HCT116 (cell line): ENCODE data around the gene RANBP17. TPM values are rescaled to one million over a fixed set of nuclear protein-coding genes. Genes with fewer than 3 reads are reported as not detected.

ENCODE experiments used
- ATAC-seq: fragments of 200-7000 bp; cut with Tn5 transposase; 2 replicates; pipeline ENCODE4 v1.9.1; 2020; ENCODE audit warnings: mild to moderate bottlenecking, moderate library complexity
- BruUV-seq: library from RNA; stranded (reverse); fragments of 400-500 nt; replicated peaks from 2 replicates; lab custom pipeline; 2021; lab: Mats Ljungman, UMichigan
- CTCF ChIA-PET: fragments of 300-600 bp; sonication (Branson Sonifier 250); formaldehyde crosslinking; loops from one replicate; lab custom pipeline; 2021; ENCODE audit warnings: antibody characterized with exemption; lab: Charles Lee
- POLR2A ChIA-PET: fragments of 300-600, 350-600 bp; sonication (Branson Sonifier 250); formaldehyde crosslinking; loops from one replicate; lab custom pipeline; 2021; ENCODE audit warnings: antibody characterized with exemption; lab: Charles Lee
- RAD21 ChIA-PET, 2 experiments: fragments of 300-600 bp; sonication (Branson Sonifier 250); formaldehyde crosslinking; loops; one replicate each; lab custom pipeline; 2023; ENCODE audit warnings: low total read pairs in 2 of 2; ENCODE audit not compliant: uncharacterized antibody in 2 of 2, unreplicated experiment in 2 of 2, low non-redundant PET in 1 of 2; lab: Charles Lee
- DNase-seq: peaks from one replicate; pipeline ENCODE4 v3.0.0-alpha.2; 2010; ENCODE audit warnings: low read depth, low spot score
- H2AFZ ChIP-seq: fragments of 200-600 bp; shearing (Covaris generic), sonication (generic); 2 replicates; pipeline ENCODE4 v1.6.1; 2017; ENCODE audit warnings: low read depth, mixed run types, mixed read lengths, antibody characterized with exemption, low read length; ENCODE audit not compliant: poor library complexity, severe bottlenecking
- H3K27ac ChIP-seq: 2 replicates; pipeline ENCODE4 v1.5.1; 2012; ENCODE audit warnings: low read depth, low read length
- H3K27me3 ChIP-seq: fragments of 200-600 bp; sonication (generic); 2 replicates; pipeline ENCODE4 v1.6.1; 2016; ENCODE audit warnings: mixed run types, low read length, mixed read lengths; ENCODE audit not compliant: insufficient read depth
- H3K36me3 ChIP-seq, 2 experiments: fragments of 200-500 bp in 1 of 2; fragments of 200-600 bp in 1 of 2; sonication (Bioruptor generic) in 1 of 2; sonication (generic) in 1 of 2; 2 replicates each; pipeline versions ENCODE4 v1.5.1 to v1.6.1; 2014 to 2016; ENCODE audit warnings: low read length in 2 of 2, inconsistent platforms in 1 of 2, mixed read lengths in 1 of 2, mixed run types in 1 of 2; ENCODE audit not compliant: insufficient read depth in 2 of 2, control insufficient read depth in 1 of 2
- H3K4me1 ChIP-seq, 2 experiments: fragments of 200-600 bp in 1 of 2; sonication (generic) in 1 of 2; 2 replicates each; pipeline versions ENCODE4 v1.5.1 to v1.6.1; 2012 to 2017; ENCODE audit warnings: low read length in 2 of 2, inconsistent platforms in 1 of 2, mild to moderate bottlenecking in 1 of 2, mixed read lengths in 1 of 2, mixed run types in 1 of 2, moderate library complexity in 1 of 2; ENCODE audit not compliant: insufficient read depth in 2 of 2, control insufficient read depth in 1 of 2
- H3K4me2 ChIP-seq: fragments of 200-600 bp; sonication (generic); 2 replicates; pipeline ENCODE4 v1.6.1; 2017; ENCODE audit warnings: mixed run types, low read length, mixed read lengths
- H3K4me3 ChIP-seq, 2 experiments: fragments of 200-600 bp in 1 of 2; sonication (generic) in 1 of 2; replicated peaks in 1 of 2; 2 replicates each; pipeline ENCODE4 v1.5.1; 2011 to 2016; ENCODE audit warnings: low read length in 2 of 2, control low read depth in 1 of 2, low read depth in 1 of 2, mild to moderate bottlenecking in 1 of 2, mixed read lengths in 1 of 2, mixed run types in 1 of 2
- H3K79me2 ChIP-seq: fragments of 200-600 bp; sonication (generic); 2 replicates; pipeline ENCODE4 v1.6.1; 2017; ENCODE audit warnings: mild to moderate bottlenecking, mixed run types, low read length, moderate library complexity, mixed read lengths; ENCODE audit not compliant: insufficient read depth
- H3K9ac ChIP-seq: fragments of 200-600 bp; sonication (generic); 2 replicates; pipeline ENCODE4 v1.6.1; 2016; ENCODE audit warnings: low read length, mixed read lengths
- H3K9me2 ChIP-seq: fragments of 200-600 bp; sonication (generic), shearing (Covaris generic); 2 replicates; pipeline ENCODE4 v1.6.1; 2017; ENCODE audit warnings: mixed run types, mild to moderate bottlenecking, moderate library complexity; ENCODE audit not compliant: insufficient read depth
- H3K9me3 ChIP-seq, 2 experiments: fragments of 200-500 bp in 1 of 2; fragments of 200-600 bp in 1 of 2; sonication (Bioruptor generic) in 1 of 2; sonication (generic) in 1 of 2; 2 replicates each; pipeline ENCODE4 v1.6.1; 2014 to 2017; ENCODE audit warnings: low read length in 2 of 2, mixed read lengths in 2 of 2, inconsistent platforms in 1 of 2, low read depth in 1 of 2, mild to moderate bottlenecking in 1 of 2, mixed run types in 1 of 2, moderate library complexity in 1 of 2; ENCODE audit not compliant: control insufficient read depth in 1 of 2, insufficient read depth in 1 of 2
- H4K20me1 ChIP-seq: fragments of 200-600 bp; sonication (generic), shearing (Covaris generic); 2 replicates; pipeline ENCODE4 v1.6.1; 2017; ENCODE audit warnings: mixed run types, mild to moderate bottlenecking, moderate library complexity; ENCODE audit not compliant: insufficient read depth
- CBX3 ChIP-seq: IDR thresholded peaks from 2 replicates; pipeline ENCODE4 v1.6.1; 2012; ENCODE audit warnings: low read depth
- CEBPB ChIP-seq: IDR thresholded peaks from 2 replicates; pipeline ENCODE4 v1.6.1; 2012; ENCODE audit warnings: low read depth
- CTCF ChIP-seq, 3 experiments: fragments of 200-600 bp in 1 of 3; sonication (generic) in 1 of 3; IDR thresholded peaks in 2 of 3; conservative IDR thresholded peaks in 1 of 3; 2 replicates each; pipeline ENCODE4 v1.5.1; 2012 to 2017; ENCODE audit warnings: low read depth in 2 of 3, low read length in 2 of 3, antibody characterized with exemption in 1 of 3, borderline replicate concordance in 1 of 3, control low read depth in 1 of 3, mild to moderate bottlenecking in 1 of 3, mixed read lengths in 1 of 3, mixed run types in 1 of 3, moderate library complexity in 1 of 3; ENCODE audit not compliant: insufficient read depth in 1 of 3
- EGR1 ChIP-seq: IDR thresholded peaks from 2 replicates; pipeline ENCODE4 v1.6.1; 2012; ENCODE audit warnings: low read depth
- ELF1 ChIP-seq: IDR thresholded peaks from 2 replicates; pipeline ENCODE4 v1.6.1; 2012; ENCODE audit warnings: low read depth, borderline replicate concordance
- EZH2 ChIP-seq: fragments of 200-600 bp; sonication (generic); IDR thresholded peaks from 2 replicates; pipeline ENCODE4 v1.6.1; 2017; ENCODE audit warnings: antibody characterized with exemption, mixed run types
- EZH2phosphoT487 ChIP-seq: fragments of 200-600 bp; IDR thresholded peaks from 2 replicates; pipeline ENCODE4 v1.6.1; 2018; ENCODE audit warnings: antibody characterized with exemption, borderline replicate concordance
- JUND ChIP-seq: IDR thresholded peaks from 2 replicates; pipeline ENCODE4 v1.6.1; 2012
- POLR2A ChIP-seq: IDR thresholded peaks from 2 replicates; pipeline ENCODE4 v1.7.0; 2011; ENCODE audit warnings: borderline replicate concordance; ENCODE audit not compliant: insufficient read depth, insufficient read length; ENCODE audit errors: extremely low read depth
- POLR2AphosphoS5 ChIP-seq: IDR thresholded peaks from 2 replicates; pipeline ENCODE4 v1.6.1; 2011; ENCODE audit warnings: mild to moderate bottlenecking, low read depth, low read length, moderate library complexity
- RAD21 ChIP-seq: IDR thresholded peaks from 2 replicates; pipeline ENCODE4 v1.6.1; 2012; ENCODE audit warnings: low read depth, mild to moderate bottlenecking
- SIN3A ChIP-seq: IDR thresholded peaks from 2 replicates; pipeline ENCODE4 v1.6.1; 2012; ENCODE audit warnings: low read depth
- SRF ChIP-seq: IDR thresholded peaks from 2 replicates; pipeline ENCODE4 v1.6.1; 2012; ENCODE audit warnings: low read depth
- YY1 ChIP-seq: IDR thresholded peaks from 2 replicates; pipeline ENCODE4 v1.6.1; 2011; ENCODE audit warnings: low read length, low read depth, moderate library complexity, mild to moderate bottlenecking; ENCODE audit not compliant: insufficient replicate concordance; ENCODE audit errors: extremely low read depth
- ZFX ChIP-seq: fragments of 450-650 bp; IDR thresholded peaks from 2 replicates; pipeline ENCODE4 v1.6.1; 2017
- intact Hi-C: fragments of 100-400 bp; cut with micrococcal nuclease; formaldehyde crosslinking; loops from 2 replicates; pipeline ENCODE4 v1.10.0; 2022
- total RNA-seq: library from RNA; stranded (reverse); gene quantifications from one replicate; pipeline ENCODE4 v1.2.1, GENCODE V29; 2021; ENCODE audit not compliant: unreplicated experiment
- TF ChIP-seq, protein P1 (sequence below): IDR thresholded peaks from 2 replicates; pipeline ENCODE4 v1.6.1; 2011; ENCODE audit warnings: mild to moderate bottlenecking, low read length, moderate library complexity; ENCODE audit not compliant: insufficient replicate concordance; ENCODE audit errors: extremely low read depth
- TF ChIP-seq, protein P2 (sequence below): IDR thresholded peaks from 2 replicates; pipeline ENCODE4 v1.6.1; 2012
- TF ChIP-seq, protein P3 (sequence below): IDR thresholded peaks from 2 replicates; pipeline ENCODE4 v1.6.1; 2012

RANBP17 gene
- total RNA-seq, 1 experiment from 2014 or later: 18.2 TPM

- TF ChIP-seq, protein P1, sequence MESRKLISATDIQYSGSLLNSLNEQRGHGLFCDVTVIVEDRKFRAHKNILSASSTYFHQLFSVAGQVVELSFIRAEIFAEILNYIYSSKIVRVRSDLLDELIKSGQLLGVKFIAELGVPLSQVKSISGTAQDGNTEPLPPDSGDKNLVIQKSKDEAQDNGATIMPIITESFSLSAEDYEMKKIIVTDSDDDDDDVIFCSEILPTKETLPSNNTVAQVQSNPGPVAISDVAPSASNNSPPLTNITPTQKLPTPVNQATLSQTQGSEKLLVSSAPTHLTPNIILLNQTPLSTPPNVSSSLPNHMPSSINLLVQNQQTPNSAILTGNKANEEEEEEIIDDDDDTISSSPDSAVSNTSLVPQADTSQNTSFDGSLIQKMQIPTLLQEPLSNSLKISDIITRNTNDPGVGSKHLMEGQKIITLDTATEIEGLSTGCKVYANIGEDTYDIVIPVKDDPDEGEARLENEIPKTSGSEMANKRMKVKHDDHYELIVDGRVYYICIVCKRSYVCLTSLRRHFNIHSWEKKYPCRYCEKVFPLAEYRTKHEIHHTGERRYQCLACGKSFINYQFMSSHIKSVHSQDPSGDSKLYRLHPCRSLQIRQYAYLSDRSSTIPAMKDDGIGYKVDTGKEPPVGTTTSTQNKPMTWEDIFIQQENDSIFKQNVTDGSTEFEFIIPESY: no peak
- TF ChIP-seq JUND (no peak), EZH2 (no peak), EZH2phosphoT487 (no peak), CEBPB (no peak), POLR2AphosphoS5 (no peak), RAD21 (no peak), ZFX (no peak), SRF (no peak), ELF1 (no peak)
- TF ChIP-seq, protein P2, sequence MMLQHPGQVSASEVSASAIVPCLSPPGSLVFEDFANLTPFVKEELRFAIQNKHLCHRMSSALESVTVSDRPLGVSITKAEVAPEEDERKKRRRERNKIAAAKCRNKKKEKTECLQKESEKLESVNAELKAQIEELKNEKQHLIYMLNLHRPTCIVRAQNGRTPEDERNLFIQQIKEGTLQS: no peak
- TF ChIP-seq, protein P3, sequence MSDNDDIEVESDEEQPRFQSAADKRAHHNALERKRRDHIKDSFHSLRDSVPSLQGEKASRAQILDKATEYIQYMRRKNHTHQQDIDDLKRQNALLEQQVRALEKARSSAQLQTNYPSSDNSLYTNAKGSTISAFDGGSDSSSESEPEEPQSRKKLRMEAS: no peak
These were observed 461.2 kb downstream of the RANBP17 start (continued) for GRCh38 chr5:171323007-171323406.

DNA sequence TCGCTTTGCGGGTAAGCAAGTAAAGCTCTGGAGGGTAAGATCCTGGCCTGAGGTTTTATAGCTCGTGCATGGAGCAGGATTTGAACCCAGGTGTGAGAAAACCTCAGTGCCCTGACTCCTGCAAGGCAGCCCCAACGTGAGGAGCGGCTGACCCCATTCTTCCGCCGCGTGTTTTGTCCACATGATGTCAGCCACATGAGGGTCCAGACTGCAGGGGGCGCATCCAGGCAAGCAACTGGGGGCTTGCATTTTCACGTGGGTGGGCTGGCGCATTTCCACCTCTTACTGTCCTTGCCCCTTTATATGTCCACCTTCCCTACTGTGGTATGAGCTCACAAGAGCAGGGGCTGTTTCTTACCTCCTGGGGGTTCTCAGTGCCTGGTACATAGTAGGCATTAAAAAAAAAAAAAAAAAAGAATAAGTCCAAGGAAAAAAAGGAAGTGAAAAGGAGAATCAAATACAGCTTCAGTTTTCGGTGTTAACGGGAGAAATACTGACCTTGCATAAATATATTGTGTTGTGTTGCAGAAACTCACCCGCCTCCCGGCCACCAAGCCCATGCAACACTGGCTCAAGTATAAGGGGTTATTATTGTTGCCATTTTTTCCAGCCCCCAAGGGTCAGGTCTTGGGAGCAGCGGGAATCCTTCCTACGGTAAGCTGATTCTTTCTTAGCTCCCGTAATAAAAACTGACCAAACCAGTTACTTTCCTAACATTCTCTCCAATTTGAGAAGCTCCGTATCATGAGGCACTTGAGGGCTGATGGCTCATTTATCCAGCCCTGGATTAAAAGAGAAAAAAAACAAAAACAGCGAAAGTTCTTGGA lies 462.2 kb downstream of the RANBP17 start:
- ChIA-PET RAD21 (no interaction called here), POLR2A (interaction anchor here (0.7 kb wide), 1 partner anchor 473 kb away, joined by 3 read pairs; no protein-coding TSS in a partner anchor)
- no peak for ATAC-seq
- no peak for TF ChIP-seq POLR2A
- TF ChIP-seq SIN3A: no peak
- no peak for TF ChIP-seq YY1
- TF ChIP-seq CEBPB: no peak
- no peak for TF ChIP-seq RAD21
- TF ChIP-seq, protein P1: no peak
- TF ChIP-seq CBX3: no peak
- TF ChIP-seq EZH2phosphoT487: no peak
- no peak for TF ChIP-seq EGR1
- no peak for TF ChIP-seq CTCF (IDR thresholded peaks at IDR 0.05 in 2 of 3, conservative IDR thresholded peaks at IDR 0.05 in 1 of 3; ENCODE audit: borderline replicate concordance in 1 of 3, insufficient read depth in 1 of 3, low read depth in 2 of 3, low read length in 2 of 3)

More for the DNA sequence above, 462.2 kb downstream of the RANBP17 start:
- no peaks in the 10 kb centered on the region for H3K9me2 ChIP-seq
- H3K9me3 ChIP-seq: no peaks in the 10 kb centered on the region
- DNase-seq: no peak
- intact Hi-C loops: no loop called here
- CTCF ChIA-PET: interaction anchor here (1.1 kb wide), 1 partner anchor 18 kb away, joined by 3 read pairs; no protein-coding TSS in a partner anchor
- H3K9ac ChIP-seq: no peak overlapping the region
- no peaks in the 10 kb centered on the region for H3K36me3 ChIP-seq
- H3K4me2 ChIP-seq: no peak overlapping the region
- H3K79me2 ChIP-seq: no peaks in the 10 kb centered on the region
- H3K27me3 ChIP-seq: peaks cover 5% of the 10 kb centered on the region; the same call in 1 of the 2 replicates
- no peak overlapping the region for H3K4me3 ChIP-seq
- H3K27ac ChIP-seq: no peak overlapping the region
- H2AFZ ChIP-seq: no peak overlapping the region
- no peaks in the 10 kb centered on the region for H3K4me1 ChIP-seq
- no peaks in the 10 kb centered on the region for H4K20me1 ChIP-seq
- BruUV-seq: no TSS peak
